DND-41 (cell line): ENCODE results near the gene DHX29.

Experiments
- CTCF ChIP-seq: IDR thresholded peaks from 2 replicates; pipeline ENCODE4 v1.5.1; 2012; ENCODE audit warnings: borderline replicate concordance, low read length, moderate library complexity, mild to moderate bottlenecking; ENCODE audit not compliant: poor library complexity, severe bottlenecking; ENCODE audit errors: extremely low read depth
- EZH2 ChIP-seq: IDR thresholded peaks from 3 replicates; pipeline ENCODE4 v1.6.1; 2012; ENCODE audit warnings: borderline replicate concordance, low read depth, mild to moderate bottlenecking, moderate library complexity, low read length, inconsistent platforms; ENCODE audit not compliant: severe bottlenecking

- TF ChIP-seq CTCF: no peak
- no peak for TF ChIP-seq EZH2
Measured at GRCh38 chr5:55227664-55228430, 79.6 kb downstream of the DHX29 start.
